GM12801 (cell line): ENCODE measurements around the gene ADAM15.

Experiments
- CTCF ChIP-seq: IDR thresholded peaks from one replicate; pipeline ENCODE4 v1.5.1; 2011; ENCODE audit warnings: control low read depth; ENCODE audit not compliant: insufficient read length; ENCODE audit errors: extremely low read depth

The ADAM15 gene

DNA sequence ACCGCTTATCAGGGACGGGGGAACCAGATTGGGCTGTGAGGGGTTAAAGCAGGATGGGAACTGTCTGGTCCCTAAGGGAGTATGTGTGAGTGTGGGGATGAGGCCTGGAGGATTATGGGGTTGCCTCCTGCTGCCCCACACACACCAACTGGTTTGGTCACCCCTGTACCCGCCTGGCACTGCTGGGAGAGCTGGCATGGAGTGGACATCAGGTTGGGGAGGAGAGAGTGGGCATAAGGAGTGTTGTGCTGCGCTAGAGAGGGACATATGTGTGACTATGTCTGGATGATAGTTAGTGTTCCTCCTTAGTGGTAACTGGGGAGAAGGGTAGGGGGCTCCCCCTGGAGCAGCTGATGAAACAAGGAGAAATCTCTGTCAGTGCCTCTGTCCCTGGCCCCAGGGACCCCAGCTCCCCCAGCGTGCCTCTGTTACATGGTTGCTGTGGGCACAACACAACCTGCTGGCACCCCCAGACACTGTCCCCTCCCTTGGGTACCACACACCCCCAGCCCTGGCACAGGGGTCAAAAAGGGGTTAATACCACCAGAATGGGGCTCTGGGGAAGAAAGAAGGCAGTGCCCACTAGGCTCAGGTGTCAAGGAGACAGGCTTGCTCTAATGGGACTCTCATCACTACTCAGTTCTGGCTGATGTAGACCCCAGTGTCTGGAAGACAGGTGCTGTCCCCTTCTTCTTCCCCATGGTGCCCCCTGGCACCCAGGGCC, 46.6 kb upstream of the ADAM15 start:
- TF ChIP-seq CTCF, result no peak

DNA sequence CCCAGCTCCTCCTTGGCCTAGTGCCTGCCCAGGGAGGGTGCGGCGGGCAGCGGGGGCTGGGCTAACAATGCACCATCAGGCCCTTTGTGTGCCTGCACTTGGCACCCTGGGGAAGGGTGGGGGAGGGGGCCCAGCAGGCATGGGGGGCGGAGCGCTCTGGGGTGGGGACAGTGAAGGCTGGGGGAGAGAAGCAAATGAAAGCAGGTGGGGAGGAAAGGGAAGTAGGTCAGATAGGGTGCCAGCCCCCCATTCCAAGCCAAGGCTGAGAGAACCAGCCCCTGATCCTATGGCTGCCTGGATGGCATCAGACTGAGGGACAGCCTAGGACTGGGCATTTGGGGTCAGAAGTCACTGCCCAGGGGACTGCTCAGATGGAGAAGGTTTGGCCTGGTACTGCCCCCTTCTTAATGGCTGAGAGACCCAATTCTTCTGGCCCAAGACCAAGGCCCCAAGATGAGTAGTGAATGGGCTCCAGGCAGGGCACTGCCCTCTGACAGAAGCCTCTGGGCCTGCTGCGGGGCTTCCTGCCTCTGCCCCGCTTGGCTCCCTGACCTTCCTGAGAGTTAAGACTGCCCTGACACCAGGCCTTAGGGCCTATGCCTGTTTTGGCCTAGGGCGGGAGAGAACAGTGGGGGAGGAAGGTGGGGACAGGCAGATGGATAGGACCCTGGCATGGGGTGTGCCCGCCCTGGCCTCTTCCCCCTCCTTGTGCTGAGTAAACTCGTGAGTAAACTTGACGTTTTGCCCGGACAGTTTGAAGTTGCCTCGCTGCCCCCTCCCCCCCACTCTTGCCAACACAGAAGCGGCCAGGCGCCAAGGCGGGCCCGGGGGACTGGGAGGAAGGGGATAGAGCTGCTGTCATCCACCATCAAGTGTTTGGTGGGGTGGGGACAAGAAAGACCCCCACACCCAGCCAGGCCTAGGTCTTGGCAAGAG, 45.8 kb upstream of the ADAM15 start:
- TF ChIP-seq CTCF, result no peak

DNA sequence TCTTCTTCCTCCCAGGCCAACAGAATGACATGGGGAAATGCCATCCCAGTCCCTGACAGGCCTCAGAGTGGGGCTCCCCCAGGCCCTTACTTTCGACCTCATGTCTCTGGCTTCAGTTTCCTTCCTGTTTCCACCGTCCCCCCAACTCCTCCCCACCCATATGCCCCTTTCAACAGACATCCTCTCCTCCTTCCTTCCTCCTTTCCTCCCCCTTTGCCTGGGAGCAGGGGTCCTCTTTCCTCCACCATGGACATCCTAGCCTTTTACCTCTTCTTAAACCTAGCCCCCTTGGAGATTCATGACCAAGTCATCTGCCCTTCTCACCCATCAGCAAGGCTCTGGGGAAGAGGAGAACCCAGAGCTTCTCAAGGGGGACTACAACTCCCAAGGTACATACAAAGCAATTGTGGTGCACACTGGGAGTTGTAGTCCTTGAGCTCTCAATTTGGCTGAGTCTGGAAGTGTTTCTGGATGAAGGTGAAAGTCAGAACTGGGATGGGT, 44.5 kb upstream of the ADAM15 start:
- TF ChIP-seq CTCF, result no peak

- no peak for TF ChIP-seq CTCF
These were observed 43.8 kb upstream of the ADAM15 start for GRCh38 chr1:155007251-155007828.

GRCh38 chr1:155008015-155008941, 42.8 kb upstream of the ADAM15 start:
- TF ChIP-seq CTCF, result no peak

DNA sequence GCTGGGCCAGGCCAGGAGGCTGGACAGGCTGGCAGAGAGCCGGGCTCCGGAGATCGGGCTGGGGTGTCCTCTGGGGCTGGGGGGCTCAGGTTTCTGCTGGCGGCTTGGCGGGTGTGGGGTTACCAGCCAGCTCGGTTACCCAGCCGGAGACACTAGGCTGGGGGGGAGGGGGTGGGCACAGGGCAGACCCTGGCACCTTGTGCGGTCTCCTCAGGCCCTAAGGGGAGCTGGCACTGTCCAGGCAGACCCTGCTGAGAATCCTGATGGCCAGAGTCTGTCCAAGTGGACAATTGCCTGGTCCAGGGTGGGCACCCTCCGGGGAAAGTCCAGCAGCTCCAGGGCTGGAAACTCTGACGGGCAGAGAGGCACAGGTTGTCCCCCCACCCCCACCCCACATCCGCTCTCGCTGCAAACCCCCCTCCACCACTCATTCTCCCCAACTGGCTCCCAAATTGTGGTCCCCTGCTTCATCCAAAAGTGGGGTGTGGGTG, 41.9 kb upstream of the ADAM15 start:
- TF ChIP-seq CTCF, result no peak
